Measurements from ENCODE around the gene UBIAD1. TPM values are rescaled to one million over a fixed set of nuclear protein-coding genes. Genes with fewer than 3 reads are reported as not detected.

UBIAD1 gene
- total RNA-seq, 1 donor from 2014 or later = 7.3 TPM

DNA sequence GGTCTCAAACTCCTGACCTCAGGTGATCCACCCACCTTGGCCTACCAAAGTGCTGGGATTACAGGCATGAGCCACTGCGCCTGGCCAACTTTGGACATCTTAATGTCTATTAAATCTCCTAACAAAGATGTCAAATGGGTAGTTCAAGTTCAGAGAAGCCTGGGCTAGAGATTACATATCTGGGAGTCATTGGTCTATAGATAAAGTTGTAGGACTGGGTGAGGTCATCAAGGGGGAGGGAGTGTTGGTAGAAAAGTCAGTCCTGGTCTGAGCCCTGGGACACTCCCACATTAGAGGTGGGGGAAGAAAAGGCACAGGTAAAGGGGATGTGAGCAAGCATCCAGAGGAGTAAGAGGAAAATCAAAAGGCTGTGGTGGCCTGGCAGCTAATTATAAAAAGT is 6.6 kb downstream of the UBIAD1 start:
- Histone ChIP-seq H3K27ac (ENCODE audit: low read depth, low read length) (no peak overlapping the region), H3K27me3 (ENCODE audit: control insufficient read depth in 3 of 3, insufficient read depth in 3 of 3, low read length in 3 of 3) (no peaks in the 10 kb centered on the region), H3K4me1 (ENCODE audit: control insufficient read depth in 3 of 3, insufficient read depth in 3 of 3, low read length in 3 of 3) (peaks cover 22 to 28% (median 24%) of the 10 kb centered on the region in 3 donors), H3K4me3 (ENCODE audit: low read length in 3 of 3) (no peak overlapping the region), H3K9ac (ENCODE audit: low read depth in 1 of 3, low read length in 3 of 3) (no peak overlapping the region), H3K9me3 (ENCODE audit: control insufficient read depth in 3 of 3, low read length in 3 of 3) (no peaks in the 10 kb centered on the region), H3K36me3 (ENCODE audit: control insufficient read depth in 3 of 3, insufficient read depth in 3 of 3, low read length in 3 of 3) (peaks cover 2 to 12% (median 9%) of the 10 kb centered on the region in 3 donors)

DNA sequence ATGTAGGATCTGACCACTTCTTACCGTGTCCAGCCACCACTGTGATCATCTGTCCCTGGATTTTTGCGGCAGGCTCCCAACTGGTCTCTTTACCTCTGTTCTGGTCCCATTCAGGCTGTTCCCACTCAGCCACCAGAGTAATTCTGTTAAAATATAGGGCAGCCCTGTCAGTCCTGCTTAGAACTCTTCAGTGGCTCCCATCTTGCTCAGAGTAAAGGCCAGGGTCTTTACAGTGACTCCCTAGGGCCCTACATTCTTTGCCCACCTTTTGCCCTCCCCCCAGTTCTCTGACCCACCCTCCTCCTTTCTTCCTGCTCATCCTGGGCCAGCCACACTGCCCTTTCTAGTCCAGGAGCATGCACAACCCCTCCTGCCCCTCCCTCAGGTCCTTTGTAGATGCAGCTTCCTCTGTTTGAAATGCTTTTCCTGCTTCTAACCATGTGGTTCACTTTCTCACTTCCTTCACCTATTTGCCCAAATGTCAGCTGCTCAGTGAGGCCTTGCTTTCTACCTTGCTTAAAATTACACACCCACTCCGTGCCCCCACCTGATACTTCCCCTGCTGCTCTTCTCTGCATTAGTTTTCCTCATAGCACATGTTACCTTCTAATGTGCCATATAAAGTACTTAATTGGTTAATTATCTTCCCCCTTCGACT is 7.8 kb downstream of the UBIAD1 start:
- Histone ChIP-seq H3K9ac (ENCODE audit: low read depth in 1 of 3, low read length in 3 of 3) (peak overlapping the region in 1 of 3 donors; percentile 15), H3K4me1 (ENCODE audit: control insufficient read depth in 3 of 3, insufficient read depth in 3 of 3, low read length in 3 of 3) (peaks cover 11 to 18% (median 11%) of the 10 kb centered on the region in 3 donors), H3K27ac (ENCODE audit: low read depth, low read length) (no peak overlapping the region), H3K9me3 (ENCODE audit: control insufficient read depth in 3 of 3, low read length in 3 of 3) (no peaks in the 10 kb centered on the region), H3K36me3 (ENCODE audit: control insufficient read depth in 3 of 3, insufficient read depth in 3 of 3, low read length in 3 of 3) (peaks cover 7 to 9% (median 8%) of the 10 kb centered on the region in 3 donors), H3K27me3 (ENCODE audit: control insufficient read depth in 3 of 3, insufficient read depth in 3 of 3, low read length in 3 of 3) (no peaks in the 10 kb centered on the region), H3K4me3 (ENCODE audit: low read length in 3 of 3) (no peak overlapping the region)

DNA sequence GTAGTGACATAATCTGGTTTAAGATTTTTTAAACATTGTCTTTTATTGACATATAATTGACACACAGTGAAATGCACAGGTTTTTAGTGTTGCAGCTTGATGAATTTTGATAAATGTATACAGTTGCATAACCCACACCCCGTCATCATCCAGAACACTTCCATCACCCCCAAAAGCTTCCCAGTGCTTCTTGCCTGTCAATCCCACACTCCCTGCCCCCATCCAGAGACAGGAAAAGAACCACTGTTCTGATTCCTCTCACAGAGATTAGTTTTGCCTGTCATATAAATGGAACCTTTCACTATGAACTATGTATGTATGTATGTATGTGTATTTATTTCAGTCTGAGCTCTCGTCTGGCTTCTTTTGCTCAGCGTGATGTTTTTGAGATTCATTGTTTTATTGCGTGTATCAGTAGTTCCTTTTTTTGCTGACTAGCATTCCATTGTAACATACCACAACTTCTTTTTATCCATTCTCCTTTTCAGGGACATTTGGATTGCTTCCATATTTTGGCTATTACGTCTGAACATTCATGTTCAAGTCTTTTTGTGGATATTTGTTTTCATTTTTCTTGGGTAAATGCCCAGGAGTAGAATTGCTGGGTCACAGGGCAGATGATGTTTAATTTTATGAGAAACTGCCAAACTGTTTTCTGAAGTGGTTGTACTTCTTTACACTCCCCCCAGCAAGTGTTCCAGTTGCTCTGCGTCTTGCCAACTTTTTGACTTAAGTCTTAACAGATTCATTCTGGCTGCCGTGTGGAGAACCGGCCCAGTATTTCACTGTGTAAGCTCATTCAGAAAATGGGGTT is 8.7 kb downstream of the UBIAD1 start:
- no peak overlapping the region for H3K9ac ChIP-seq (ENCODE audit: low read depth in 1 of 3, low read length in 3 of 3)
- H3K4me1 ChIP-seq (ENCODE audit: control insufficient read depth in 3 of 3, insufficient read depth in 3 of 3, low read length in 3 of 3) = peaks cover 14 to 18% (median 15%) of the 10 kb centered on the region in 3 donors
- H3K36me3 ChIP-seq (ENCODE audit: control insufficient read depth in 3 of 3, insufficient read depth in 3 of 3, low read length in 3 of 3) = peaks cover 10 to 14% (median 11%) of the 10 kb centered on the region in 3 donors
- no peak overlapping the region for H3K4me3 ChIP-seq (ENCODE audit: low read length in 3 of 3)
- no peak overlapping the region for H3K27ac ChIP-seq (ENCODE audit: low read depth, low read length)
- H3K27me3 ChIP-seq (ENCODE audit: control insufficient read depth in 3 of 3, insufficient read depth in 3 of 3, low read length in 3 of 3) = no peaks in the 10 kb centered on the region
- no peaks in the 10 kb centered on the region for H3K9me3 ChIP-seq (ENCODE audit: control insufficient read depth in 3 of 3, low read length in 3 of 3)

DNA sequence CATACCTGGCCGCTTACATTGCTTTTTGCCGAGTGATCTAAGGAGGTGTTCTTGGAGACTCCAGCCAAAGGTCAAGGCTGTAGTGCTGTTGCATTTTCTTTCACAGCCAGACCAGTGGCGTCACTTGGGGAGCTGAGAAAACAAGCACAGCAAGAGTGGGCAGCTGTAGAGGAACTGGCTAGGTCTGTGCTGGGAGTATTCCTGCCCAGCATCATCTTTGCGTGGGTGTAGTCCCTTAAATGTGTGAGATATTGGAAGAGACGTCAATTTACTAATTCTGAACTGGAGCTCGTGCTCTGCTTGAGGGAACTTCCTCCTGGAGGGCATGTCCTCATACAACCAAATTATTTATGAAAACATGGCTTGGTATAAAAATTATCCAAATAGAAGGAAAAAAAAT is 10.2 kb downstream of the UBIAD1 start:
- H3K4me3 ChIP-seq (ENCODE audit: low read length in 3 of 3) = no peak overlapping the region
- H3K36me3 ChIP-seq (ENCODE audit: control insufficient read depth in 3 of 3, insufficient read depth in 3 of 3, low read length in 3 of 3) = peaks cover 10 to 16% (median 14%) of the 10 kb centered on the region in 3 donors
- H3K27me3 ChIP-seq (ENCODE audit: control insufficient read depth in 3 of 3, insufficient read depth in 3 of 3, low read length in 3 of 3) = no peaks in the 10 kb centered on the region
- no peaks in the 10 kb centered on the region for H3K9me3 ChIP-seq (ENCODE audit: control insufficient read depth in 3 of 3, low read length in 3 of 3)
- H3K4me1 ChIP-seq (ENCODE audit: control insufficient read depth in 3 of 3, insufficient read depth in 3 of 3, low read length in 3 of 3) = peaks cover 18 to 22% (median 19%) of the 10 kb centered on the region in 3 donors
- no peak overlapping the region for H3K9ac ChIP-seq (ENCODE audit: low read depth in 1 of 3, low read length in 3 of 3)
- no peak overlapping the region for H3K27ac ChIP-seq (ENCODE audit: low read depth, low read length)

DNA sequence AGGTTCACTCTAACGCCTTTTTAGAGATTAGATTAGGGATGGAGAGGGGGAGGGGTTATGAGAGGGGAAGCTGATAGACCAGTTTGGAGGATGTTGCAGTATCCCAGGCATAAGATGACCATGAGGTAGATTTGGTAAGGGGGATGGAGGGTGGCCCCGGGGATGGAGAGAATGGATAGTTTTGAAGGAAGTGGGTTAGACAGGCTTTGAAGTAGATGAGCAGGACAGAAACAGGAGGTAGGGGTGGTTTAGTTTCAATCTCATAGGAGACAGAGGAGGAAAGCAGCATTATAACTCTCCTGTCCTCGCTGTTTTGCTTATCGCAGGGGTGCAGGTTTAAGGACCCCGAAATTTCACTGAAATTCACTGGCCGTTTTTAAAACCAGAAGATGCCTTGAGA is 11.8 kb downstream of the UBIAD1 start:
- H3K36me3 ChIP-seq (ENCODE audit: control insufficient read depth in 3 of 3, insufficient read depth in 3 of 3, low read length in 3 of 3) = peaks cover 8 to 16% (median 13%) of the 10 kb centered on the region in 3 donors
- no peaks in the 10 kb centered on the region for H3K27me3 ChIP-seq (ENCODE audit: control insufficient read depth in 3 of 3, insufficient read depth in 3 of 3, low read length in 3 of 3)
- H3K4me1 ChIP-seq (ENCODE audit: control insufficient read depth in 3 of 3, insufficient read depth in 3 of 3, low read length in 3 of 3) = peaks cover 18 to 26% (median 19%) of the 10 kb centered on the region in 3 donors
- no peak overlapping the region for H3K9ac ChIP-seq (ENCODE audit: low read depth in 1 of 3, low read length in 3 of 3)
- no peak overlapping the region for H3K27ac ChIP-seq (ENCODE audit: low read depth, low read length)
- no peaks in the 10 kb centered on the region for H3K9me3 ChIP-seq (ENCODE audit: control insufficient read depth in 3 of 3, low read length in 3 of 3)
- no peak overlapping the region for H3K4me3 ChIP-seq (ENCODE audit: low read length in 3 of 3)

DNA sequence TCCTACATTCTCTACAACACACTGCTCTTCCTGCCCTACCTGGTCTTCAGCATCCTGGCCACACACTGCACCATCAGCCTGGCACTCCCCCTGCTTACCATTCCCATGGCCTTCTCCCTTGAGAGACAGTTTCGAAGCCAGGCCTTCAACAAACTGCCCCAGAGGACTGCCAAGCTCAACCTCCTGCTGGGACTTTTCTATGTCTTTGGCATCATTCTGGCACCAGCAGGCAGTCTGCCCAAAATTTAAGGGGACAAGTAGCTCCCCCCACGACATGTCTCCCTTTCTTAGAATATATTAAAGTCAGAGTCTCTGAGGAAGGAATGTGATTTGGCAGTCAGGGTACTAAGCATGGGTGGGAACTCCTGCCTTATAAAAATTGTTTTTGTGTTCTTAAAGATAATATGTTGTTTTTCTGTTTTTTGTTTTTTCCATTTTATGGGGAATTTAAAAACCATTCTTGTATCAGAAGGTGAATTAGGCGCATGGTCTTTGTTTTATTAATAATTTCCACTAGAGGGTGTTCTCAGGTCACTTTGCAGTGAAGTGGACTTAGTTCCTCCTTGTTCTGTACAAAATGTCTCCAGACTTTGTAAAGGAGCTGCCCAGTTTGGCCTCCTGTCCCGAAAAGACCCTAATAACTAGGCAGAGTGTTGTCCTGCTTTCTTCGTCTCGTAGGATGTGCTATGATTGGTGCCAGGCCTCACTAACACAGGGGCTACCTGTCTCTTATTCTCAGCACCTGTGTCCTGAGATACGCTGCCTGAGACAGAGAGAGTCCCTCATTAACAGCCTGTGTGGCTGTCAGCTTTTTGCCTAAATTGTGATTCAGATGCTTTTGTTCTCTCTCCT is 13.1 kb downstream of the UBIAD1 start:
- peaks cover 8 to 18% (median 18%) of the 10 kb centered on the region in 3 donors for H3K36me3 ChIP-seq (ENCODE audit: control insufficient read depth in 3 of 3, insufficient read depth in 3 of 3, low read length in 3 of 3)
- no peaks in the 10 kb centered on the region for H3K27me3 ChIP-seq (ENCODE audit: control insufficient read depth in 3 of 3, insufficient read depth in 3 of 3, low read length in 3 of 3)

DNA sequence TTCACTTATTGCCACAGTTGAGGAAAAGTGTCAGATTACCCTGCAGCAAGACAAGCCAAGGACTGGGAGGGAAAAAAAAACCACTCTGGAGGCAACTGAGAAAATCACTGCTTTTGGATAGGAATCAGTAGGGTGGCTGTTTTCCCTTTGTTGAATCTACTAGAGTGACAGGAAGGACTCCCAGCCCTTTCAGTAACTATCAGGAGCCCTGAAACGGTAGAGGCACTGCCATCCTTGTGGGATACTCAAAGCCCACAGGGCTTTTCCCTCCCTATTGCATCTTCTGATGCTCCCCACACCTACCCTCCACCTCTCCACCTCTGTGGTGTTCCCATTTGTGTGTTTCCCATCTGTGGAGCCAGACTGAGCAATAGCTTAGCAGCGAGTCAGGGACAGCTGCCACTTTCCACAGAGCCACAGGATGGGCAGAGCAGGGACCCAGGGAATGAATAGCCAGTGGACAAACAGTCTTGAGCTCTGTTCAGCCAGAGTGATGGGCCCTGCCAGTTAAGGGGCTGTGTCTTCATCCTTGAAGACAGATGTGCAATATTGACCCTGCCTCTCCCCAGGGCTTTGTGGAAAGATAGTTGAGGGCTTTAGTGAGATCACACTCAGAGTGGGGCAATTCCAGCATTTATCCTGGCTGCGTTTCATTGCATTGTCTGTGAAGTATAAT is 13.9 kb downstream of the UBIAD1 start:
- no peak overlapping the region for H3K27ac ChIP-seq (ENCODE audit: low read depth, low read length)
- no peaks in the 10 kb centered on the region for H3K27me3 ChIP-seq (ENCODE audit: control insufficient read depth in 3 of 3, insufficient read depth in 3 of 3, low read length in 3 of 3)
- no peak overlapping the region for H3K9ac ChIP-seq (ENCODE audit: low read depth in 1 of 3, low read length in 3 of 3)
- peaks cover 12 to 29% (median 22%) of the 10 kb centered on the region in 3 donors for H3K4me1 ChIP-seq (ENCODE audit: control insufficient read depth in 3 of 3, insufficient read depth in 3 of 3, low read length in 3 of 3)
- H3K4me3 ChIP-seq (ENCODE audit: low read length in 3 of 3) = no peak overlapping the region
- peaks cover 8 to 18% (median 18%) of the 10 kb centered on the region in 3 donors for H3K36me3 ChIP-seq (ENCODE audit: control insufficient read depth in 3 of 3, insufficient read depth in 3 of 3, low read length in 3 of 3)
- H3K9me3 ChIP-seq (ENCODE audit: control insufficient read depth in 3 of 3, low read length in 3 of 3) = no peaks in the 10 kb centered on the region

More for the DNA sequence above, 13.1 kb downstream of the UBIAD1 start:
- H3K9me3 ChIP-seq (ENCODE audit: control insufficient read depth in 3 of 3, low read length in 3 of 3) = no peaks in the 10 kb centered on the region
- no peak overlapping the region for H3K4me3 ChIP-seq (ENCODE audit: low read length in 3 of 3)
- H3K9ac ChIP-seq (ENCODE audit: low read depth in 1 of 3, low read length in 3 of 3) = peak overlapping the region in 1 of 3 donors; percentile 18
- no peak overlapping the region for H3K27ac ChIP-seq (ENCODE audit: low read depth, low read length)
- H3K4me1 ChIP-seq (ENCODE audit: control insufficient read depth in 3 of 3, insufficient read depth in 3 of 3, low read length in 3 of 3) = peaks cover 16 to 33% (median 22%) of the 10 kb centered on the region in 3 donors

DNA sequence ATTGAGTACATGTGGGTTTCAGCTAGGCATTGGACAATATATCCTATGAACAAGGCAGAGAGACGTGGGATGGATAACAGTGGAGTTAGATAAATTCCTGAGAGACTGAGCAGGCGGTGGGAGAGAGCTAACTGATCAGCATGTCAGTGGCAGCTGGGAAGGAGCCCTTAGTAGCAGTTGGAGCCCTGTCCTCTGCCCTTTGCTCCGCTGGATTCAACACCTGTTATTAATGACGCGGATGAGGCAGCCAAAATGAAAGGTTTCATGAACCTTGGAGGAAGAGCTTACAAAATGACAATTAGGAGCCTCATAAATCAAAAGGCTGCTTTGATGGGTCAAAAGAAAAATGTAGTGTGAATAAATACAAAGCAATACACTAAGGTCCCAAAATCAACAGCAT is 16.1 kb downstream of the UBIAD1 start:
- peaks cover 8 to 21% (median 18%) of the 10 kb centered on the region in 3 donors for H3K36me3 ChIP-seq (ENCODE audit: control insufficient read depth in 3 of 3, insufficient read depth in 3 of 3, low read length in 3 of 3)
- H3K9ac ChIP-seq (ENCODE audit: low read depth in 1 of 3, low read length in 3 of 3) = no peak overlapping the region
- H3K4me1 ChIP-seq (ENCODE audit: control insufficient read depth in 3 of 3, insufficient read depth in 3 of 3, low read length in 3 of 3) = peaks cover 16 to 39% (median 31%) of the 10 kb centered on the region in 3 donors
- no peak overlapping the region for H3K4me3 ChIP-seq (ENCODE audit: low read length in 3 of 3)
- no peaks in the 10 kb centered on the region for H3K9me3 ChIP-seq (ENCODE audit: control insufficient read depth in 3 of 3, low read length in 3 of 3)
- no peak overlapping the region for H3K27ac ChIP-seq (ENCODE audit: low read depth, low read length)
- no peaks in the 10 kb centered on the region for H3K27me3 ChIP-seq (ENCODE audit: control insufficient read depth in 3 of 3, insufficient read depth in 3 of 3, low read length in 3 of 3)

DNA sequence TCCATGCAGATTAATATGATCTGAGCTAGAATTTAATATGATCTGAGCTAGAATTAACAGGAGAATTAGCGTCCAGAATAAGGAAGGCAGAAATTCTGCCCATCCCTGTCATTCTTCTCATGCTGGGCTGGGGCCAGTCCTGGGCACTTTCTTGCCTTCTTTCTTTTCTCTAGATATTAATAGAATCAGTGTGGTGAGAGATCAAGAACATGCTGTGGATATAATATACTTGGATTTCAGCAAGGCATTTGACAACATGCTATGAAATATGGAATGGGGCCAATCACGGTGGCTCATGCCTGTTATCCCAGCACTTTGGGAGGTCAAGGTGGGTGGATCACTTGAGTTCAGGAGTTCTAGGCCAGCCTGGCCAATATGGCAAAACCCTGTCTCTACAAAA is 18.1 kb downstream of the UBIAD1 start:
- Histone ChIP-seq H3K4me1 (ENCODE audit: control insufficient read depth in 3 of 3, insufficient read depth in 3 of 3, low read length in 3 of 3) (peaks cover 16 to 42% (median 31%) of the 10 kb centered on the region in 3 donors), H3K9ac (ENCODE audit: low read depth in 1 of 3, low read length in 3 of 3) (no peak overlapping the region), H3K27ac (ENCODE audit: low read depth, low read length) (no peak overlapping the region), H3K4me3 (ENCODE audit: low read length in 3 of 3) (no peak overlapping the region), H3K27me3 (ENCODE audit: control insufficient read depth in 3 of 3, insufficient read depth in 3 of 3, low read length in 3 of 3) (no peaks in the 10 kb centered on the region), H3K36me3 (ENCODE audit: control insufficient read depth in 3 of 3, insufficient read depth in 3 of 3, low read length in 3 of 3) (peaks cover 11 to 28% (median 25%) of the 10 kb centered on the region in 3 donors), H3K9me3 (ENCODE audit: control insufficient read depth in 3 of 3, low read length in 3 of 3) (no peaks in the 10 kb centered on the region)

Measured in skeletal muscle tissue (tissue), 4 donors.